GM21381 (cell line): ENCODE results near the gene CTNNA1.
"Not testable (repeated sequence)": the region's sequence is repeated elsewhere in the genome, so short reads cannot be mapped to it uniquely, and the experiment has no call there.

Experiments
- ATAC-seq: cut with Tn5 transposase; IDR thresholded peaks from one replicate; pipeline ENCODE4 v1.9.1; 2021; ENCODE audit warnings: mild to moderate bottlenecking, moderate library complexity; ENCODE audit not compliant: unreplicated experiment

Gene CTNNA1

DNA sequence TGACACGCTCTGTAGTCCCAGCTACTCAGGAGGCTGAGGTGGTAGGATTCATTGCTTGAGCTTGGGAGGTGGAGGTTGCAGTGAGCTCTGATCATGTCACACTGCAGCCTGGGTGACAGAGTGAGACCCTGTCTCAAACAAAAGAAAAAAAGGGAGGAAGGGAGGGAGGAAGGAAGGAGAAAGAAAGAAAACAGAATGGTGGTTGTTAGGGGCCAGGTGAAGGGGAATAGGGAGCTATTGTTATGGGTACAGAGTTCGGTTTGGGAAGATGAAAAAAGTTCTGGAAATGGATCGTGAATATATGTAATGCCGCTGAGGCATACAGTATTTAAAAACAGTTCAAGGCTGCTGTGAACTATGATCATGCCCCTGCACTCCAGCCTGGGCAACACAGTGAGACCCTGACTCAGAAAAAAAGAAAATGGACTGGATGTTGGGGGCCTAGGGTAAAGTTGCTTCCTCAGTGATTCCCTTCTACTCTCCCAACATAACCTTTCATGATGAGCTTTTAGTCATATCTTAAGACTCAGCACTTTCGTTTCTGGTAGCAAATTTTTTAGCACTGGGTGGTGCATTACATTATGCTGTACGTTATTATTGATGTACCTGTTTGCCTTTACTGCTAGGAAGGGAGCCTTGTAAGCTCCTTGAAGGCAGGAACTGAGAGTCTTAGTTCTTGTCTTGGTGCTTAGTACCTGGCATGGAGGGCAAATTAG is 4.0 kb downstream of the CTNNA1 start:
- no peak for ATAC-seq

DNA sequence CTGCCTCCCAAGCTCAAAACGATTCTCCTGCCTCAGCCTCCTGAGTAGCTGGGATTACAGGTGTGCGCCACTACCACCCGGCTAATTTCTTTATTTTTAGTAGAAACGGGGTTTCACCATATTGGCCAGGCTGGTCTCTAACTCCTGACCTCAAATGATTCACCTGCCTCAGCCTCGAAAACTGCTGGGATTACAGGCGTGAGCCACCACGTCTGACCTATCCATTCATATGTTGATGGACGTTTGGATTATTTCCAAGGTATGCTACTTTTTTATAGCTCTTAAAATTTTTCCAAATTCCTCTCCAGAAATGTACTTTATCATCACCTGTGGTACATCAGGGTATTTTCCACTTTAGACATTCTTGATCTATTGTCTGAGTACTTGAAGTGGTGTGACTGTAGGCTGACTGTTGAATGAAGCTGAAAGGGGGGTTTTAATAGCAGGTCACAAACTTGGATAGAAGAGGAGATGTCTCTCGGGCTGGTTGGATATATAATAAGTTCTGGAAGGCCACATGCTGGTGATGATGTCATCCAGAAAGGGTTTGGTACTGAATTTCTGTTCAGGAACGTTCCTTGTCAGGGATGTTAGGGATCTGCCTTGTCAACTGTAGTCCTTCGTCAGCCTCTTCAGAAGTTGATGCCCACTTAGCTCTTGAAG is 7.4 kb downstream of the CTNNA1 start:
- no peak for ATAC-seq

DNA sequence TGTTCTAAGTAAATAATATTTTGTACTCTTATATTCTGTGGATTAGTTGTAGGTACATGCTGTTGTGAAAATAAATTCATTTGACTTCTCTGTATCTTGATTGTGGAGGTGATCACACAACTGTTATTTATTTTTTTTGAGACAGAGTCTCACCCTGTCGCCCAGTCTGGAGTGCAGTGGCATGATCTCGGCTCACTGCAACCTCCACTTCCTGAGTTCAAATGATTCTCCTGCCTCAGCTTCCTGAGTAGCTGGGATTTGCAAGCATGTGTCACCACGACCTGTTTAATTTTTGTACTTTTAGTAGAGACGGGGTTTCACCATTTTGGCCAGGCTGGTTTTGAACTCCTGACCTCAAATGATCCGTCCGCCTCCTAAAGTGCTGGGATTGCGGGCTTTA is 7.9 kb downstream of the CTNNA1 start:
- ATAC-seq, result not testable (repeated sequence)

DNA sequence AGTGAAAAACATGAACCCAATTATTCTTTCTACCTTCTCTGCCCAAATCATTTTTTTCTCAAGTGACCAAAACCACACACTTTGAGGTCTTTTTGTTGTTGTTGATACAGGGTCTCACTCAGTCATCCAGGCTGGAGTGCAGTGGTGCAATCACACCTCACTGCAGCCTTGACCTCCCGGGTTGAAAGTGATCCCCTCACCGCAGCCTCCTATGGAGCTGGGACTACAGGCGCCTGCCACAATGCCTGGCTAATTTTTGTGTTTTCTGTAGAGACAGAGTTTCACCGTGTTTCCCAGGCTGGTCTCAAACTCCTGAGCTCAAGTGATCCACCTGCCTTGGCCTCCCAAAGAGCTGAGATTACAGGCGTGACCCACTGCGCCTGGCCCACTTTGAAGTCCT is 8.4 kb downstream of the CTNNA1 start:
- not testable (repeated sequence) for ATAC-seq

GRCh38 chr5:138762110-138762509 is 8.9 kb downstream of the CTNNA1 start:
- no peak for ATAC-seq

GRCh38 chr5:138763037-138763778 is 10.0 kb downstream of the CTNNA1 start:
- no peak for ATAC-seq

- no peak for ATAC-seq
Observed at GRCh38 chr5:138770291-138770690, 17.1 kb downstream of the CTNNA1 start.

GRCh38 chr5:138770977-138771376 is 17.8 kb downstream of the CTNNA1 start:
- no peak for ATAC-seq

DNA sequence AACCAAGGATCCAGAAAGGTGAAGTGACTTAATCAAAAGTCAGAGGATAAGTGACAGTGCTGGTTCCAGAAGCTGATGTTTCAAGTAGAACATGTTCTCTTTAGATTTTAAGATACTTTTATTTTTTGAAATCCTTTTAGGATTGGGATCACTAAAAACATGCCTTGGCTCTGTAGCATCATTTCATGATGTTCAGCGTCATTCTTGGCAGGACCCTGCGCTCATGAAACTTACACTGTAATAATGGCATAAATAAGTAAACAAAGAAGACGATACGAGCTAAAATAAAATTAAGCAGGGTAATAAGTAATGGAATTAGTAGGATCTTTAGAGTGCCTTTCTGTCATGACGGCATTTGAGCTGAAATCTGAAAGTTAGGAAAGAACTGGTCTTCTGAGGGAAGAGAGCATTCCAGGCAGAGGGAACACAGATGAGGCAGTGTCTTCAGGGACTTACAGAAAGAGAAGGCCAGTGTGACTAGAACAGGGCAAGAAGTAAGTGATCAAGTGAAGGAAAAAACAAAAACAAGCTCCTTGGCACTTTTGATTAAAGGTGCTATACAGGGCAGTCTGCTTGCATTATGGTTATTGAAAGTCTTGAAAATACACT is 19.9 kb downstream of the CTNNA1 start:
- no peak for ATAC-seq

GRCh38 chr5:138773624-138774023 is 20.4 kb downstream of the CTNNA1 start:
- not testable (repeated sequence) for ATAC-seq

DNA sequence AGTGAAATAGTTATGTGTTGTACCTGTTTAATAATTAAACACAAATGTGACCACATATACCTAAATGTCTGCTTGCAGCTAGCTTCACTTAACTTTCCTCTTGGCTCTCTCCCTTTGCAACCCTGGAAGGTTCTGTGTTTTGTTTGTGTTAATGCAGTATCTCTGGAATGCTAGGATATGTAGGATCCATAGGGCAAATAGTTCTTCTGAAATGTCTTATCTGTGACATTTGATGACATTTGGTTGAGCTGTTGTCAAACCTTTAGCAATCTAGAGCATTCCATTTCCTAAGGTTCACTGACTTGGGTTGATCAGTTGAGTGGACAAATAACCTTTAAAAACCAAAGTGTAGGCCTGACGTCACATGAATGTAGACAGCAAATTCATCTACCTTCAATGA is 21.8 kb downstream of the CTNNA1 start:
- ATAC-seq, result no peak

- no peak for ATAC-seq
Observed at GRCh38 chr5:138778234-138778633, 25.0 kb downstream of the CTNNA1 start.

- no peak for ATAC-seq
Observed at GRCh38 chr5:138783976-138784375, 30.8 kb downstream of the CTNNA1 start.

DNA sequence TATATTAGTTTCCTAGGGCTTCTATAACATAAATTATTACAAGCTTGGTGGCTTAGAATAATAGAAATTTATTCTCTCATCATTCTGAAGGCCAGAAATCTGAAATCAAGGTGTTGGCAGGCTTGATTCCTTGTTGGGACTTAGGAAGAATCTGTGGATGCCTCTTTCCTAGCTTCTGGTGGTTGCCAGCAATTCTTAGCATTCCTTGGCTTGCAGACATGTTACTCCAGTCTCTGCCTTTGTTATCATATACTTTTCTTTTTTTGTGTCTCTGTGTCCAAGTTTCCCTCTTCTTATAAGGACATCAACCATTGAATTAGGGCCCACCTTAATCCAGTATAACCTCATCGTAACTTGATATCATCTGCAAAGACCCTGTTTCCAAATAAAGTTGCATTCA is 31.4 kb downstream of the CTNNA1 start:
- no peak for ATAC-seq

GRCh38 chr5:138789771-138790242 is 36.6 kb downstream of the CTNNA1 start:
- no peak for ATAC-seq

GRCh38 chr5:138790684-138791083 is 37.5 kb downstream of the CTNNA1 start:
- no peak for ATAC-seq

DNA sequence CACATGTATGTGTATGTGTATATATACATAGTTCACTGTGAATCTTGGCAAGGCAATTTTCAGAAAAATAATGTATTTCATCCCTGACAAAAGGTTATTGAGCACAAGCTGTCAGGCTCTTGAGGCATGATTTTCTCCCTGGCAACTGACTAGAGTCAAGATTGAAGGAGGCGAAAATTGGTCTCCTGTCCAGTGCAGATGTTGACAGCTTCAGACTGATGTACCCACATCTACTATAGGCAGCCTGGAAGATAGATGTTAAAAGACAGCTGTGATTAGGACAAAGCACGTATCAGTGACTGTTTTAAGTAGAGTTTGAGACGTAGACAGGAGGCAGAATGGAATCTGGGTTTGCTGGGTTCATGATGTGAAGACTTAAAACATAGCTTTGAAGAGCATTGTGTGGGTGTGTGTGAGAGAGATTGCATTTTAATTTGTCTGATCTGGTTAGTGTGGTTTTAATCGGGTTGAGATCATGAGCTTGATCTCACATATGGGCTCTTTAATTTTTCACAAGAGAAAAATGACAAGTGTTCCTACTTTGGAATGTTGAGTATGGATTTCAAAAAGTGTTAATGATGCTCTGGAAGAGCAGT is 39.1 kb downstream of the CTNNA1 start:
- ATAC-seq, result no peak

GRCh38 chr5:138793575-138793974 is 40.4 kb downstream of the CTNNA1 start:
- no peak for ATAC-seq

DNA sequence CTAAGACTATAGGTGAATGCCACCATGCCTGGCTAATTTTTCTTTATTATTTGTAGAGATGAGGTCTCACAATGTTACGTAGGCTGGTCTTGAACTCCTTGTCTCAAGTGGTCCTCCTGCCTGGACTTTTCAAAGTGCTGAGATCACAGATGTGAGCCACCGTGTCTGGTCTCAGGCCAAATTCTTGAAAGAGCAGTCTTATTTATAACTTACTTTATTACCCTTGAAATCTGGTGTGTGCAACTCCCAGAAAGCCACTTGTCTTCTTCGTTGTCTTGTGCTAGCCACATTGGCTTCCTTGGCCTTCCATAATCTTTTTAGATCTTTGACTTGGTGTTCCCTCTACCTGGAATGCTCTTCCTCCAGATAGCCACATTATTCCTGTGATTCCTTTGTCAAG is 50.1 kb downstream of the CTNNA1 start:
- no peak for ATAC-seq

- ATAC-seq, result no peak
Observed at GRCh38 chr5:138803935-138804334, 50.7 kb downstream of the CTNNA1 start.

DNA sequence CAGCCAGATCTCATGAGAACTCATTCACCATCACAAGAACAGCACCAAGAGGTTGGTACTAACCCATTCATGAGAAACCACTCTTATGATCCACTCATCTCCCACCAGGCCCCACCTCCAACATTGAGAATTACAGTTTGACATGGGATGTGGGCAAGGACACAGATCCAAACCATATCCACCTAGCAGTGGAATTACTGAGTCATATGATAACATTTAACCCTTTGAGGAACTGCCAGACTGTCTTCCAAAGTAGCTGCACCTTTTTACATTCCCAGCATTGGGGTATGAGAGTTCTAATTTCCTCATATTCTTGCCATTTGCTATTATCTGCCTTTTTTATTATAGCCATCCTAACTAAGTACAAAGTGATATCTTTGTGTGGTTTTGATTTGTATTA is 51.9 kb downstream of the CTNNA1 start:
- ATAC-seq, result no peak
